GM13977 (cell line): Measurements from ENCODE around the gene TXNDC17.
"Not testable (repeated sequence)": the region's sequence is repeated elsewhere in the genome, so short reads cannot be mapped to it uniquely, and the experiment has no call there.

Experiments used
- DNase-seq: peaks from one replicate; pipeline ENCODE4 v3.0.0; 2012; ENCODE audit warnings: low spot score
- in situ Hi-C: fragments of 300-500 bp; cut with MboI; formaldehyde crosslinking; loops from one replicate; pipeline ENCODE4 v1.12.0; 2022; ENCODE audit warnings: low sequenced_read_pairs, low pct_unique_long_range_greater_than_20kb, mixed read lengths, inconsistent platforms; ENCODE audit not compliant: unreplicated experiment
- TF ChIP-seq, protein P1 (sequence below): IDR thresholded peaks from 2 replicates; pipeline ENCODE4 v1.5.1; 2012; ENCODE audit warnings: mild to moderate bottlenecking, control low read depth; ENCODE audit not compliant: insufficient read depth; ENCODE audit errors: extremely low read depth, missing control alignments

The TXNDC17 gene

DNA sequence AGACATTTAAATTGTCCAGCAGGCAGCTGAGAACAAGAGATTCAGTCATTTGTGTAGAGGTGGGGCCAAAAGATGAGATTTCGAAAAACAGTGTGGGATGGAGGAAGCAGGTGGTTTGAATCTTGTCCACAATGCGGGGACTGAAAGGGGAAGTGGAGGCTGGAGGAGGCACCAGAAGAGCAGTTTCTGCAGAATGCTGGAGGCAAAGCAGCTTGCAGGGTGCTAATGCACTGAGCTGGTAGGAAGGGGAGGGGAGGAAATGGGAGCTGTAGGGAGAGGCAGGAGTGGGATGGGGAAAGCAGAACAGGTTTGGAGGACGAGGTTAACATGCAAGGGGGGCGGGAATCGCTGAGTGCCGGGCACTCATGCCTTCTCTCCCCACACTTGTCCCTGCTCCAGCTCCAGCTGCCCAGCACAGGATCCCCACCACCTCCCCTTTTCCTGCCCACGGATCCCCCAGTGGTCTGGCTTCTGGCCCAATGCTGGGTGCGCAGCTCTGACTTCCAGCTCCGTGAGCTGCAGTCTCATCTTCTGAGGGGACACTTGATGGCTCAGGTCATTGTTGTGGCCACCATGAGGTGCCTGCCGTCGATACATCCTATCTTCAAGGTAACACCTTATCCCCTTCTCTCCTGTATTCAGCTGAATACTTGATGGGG is 20.1 kb downstream of the TXNDC17 start:
- in situ Hi-C loops: loop anchor here (10.0 to 25.0 kb wide), 2 partner anchors 176 to 344 kb away; partner anchors contain the start of gene TEKT1
- DNase-seq: peak; percentile 70
- TF ChIP-seq, protein P1, sequence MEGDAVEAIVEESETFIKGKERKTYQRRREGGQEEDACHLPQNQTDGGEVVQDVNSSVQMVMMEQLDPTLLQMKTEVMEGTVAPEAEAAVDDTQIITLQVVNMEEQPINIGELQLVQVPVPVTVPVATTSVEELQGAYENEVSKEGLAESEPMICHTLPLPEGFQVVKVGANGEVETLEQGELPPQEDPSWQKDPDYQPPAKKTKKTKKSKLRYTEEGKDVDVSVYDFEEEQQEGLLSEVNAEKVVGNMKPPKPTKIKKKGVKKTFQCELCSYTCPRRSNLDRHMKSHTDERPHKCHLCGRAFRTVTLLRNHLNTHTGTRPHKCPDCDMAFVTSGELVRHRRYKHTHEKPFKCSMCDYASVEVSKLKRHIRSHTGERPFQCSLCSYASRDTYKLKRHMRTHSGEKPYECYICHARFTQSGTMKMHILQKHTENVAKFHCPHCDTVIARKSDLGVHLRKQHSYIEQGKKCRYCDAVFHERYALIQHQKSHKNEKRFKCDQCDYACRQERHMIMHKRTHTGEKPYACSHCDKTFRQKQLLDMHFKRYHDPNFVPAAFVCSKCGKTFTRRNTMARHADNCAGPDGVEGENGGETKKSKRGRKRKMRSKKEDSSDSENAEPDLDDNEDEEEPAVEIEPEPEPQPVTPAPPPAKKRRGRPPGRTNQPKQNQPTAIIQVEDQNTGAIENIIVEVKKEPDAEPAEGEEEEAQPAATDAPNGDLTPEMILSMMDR: no peak

DNA sequence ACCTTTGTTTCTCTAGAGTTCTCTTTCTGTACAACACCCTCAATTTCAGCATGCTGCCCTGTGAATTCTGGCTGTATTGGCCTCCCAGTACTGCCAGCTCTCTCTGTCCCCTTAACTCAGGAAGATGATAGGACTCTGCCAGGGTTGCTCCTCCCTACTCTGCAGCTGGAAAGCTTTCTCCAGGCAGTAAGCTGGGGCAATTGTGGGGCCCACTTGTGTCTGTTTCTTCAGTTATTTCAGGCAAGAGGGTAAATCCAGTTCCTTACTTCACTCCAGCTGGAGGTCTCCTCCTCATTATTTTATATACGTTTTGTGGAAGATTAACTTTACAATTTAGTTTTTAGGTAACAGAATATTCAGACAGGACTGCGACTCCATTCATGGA is 20.6 kb downstream of the TXNDC17 start:
- no peak for DNase-seq
- in situ Hi-C loops: loop anchor here (10.0 to 25.0 kb wide), 2 partner anchors 176 to 343 kb away; partner anchors contain the start of gene TEKT1
- TF ChIP-seq, protein P1: no peak

DNA sequence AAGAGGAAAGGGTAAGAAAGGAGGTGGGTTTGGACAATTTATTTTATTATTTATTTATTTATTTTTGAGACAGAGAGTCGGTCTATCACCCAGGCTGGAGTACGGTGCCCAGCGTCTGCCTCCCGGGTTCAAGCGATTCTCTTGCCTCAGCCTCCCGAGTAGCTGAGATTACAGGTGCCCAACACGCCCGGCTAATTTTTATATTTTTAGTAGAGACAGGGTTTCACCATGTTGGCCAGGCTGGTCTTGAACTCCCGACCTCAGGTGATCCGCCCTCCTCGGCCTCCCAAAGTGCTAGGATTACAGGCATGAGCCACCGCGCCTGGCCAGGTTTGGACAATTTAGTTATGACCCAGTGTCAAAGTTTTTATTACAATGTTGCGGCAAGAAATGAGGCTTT is 22.3 kb downstream of the TXNDC17 start:
- in situ Hi-C loops: loop anchor here (10.0 to 25.0 kb wide), 2 partner anchors 174 to 342 kb away; partner anchors contain the start of gene TEKT1
- not testable (repeated sequence) for DNase-seq

DNA sequence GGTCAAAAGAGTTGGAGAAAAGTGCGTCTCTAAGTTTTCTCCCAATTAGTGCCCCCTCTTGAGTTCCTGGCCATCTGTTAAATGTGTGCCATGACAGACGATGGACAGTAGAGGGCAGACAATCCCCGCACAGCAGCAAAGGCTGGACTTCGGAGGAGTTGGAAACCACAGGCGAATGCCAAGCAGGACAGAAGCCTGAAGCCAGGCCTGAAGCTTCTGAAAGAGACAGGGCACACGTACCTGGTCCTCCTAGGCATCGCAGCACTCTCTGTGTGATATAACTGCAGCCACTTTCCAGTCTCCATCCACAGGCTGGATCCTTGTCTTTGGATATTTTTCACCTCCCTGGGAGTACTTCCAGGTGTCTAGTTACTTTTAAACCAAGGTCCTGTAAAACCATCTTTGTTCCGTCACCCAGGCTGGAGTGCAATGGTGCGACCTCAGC is 25.2 kb downstream of the TXNDC17 start:
- in situ Hi-C loops: loop anchor here (10.0 to 25.0 kb wide), 2 partner anchors 171 to 339 kb away; partner anchors contain the start of gene TEKT1
- TF ChIP-seq, protein P1: peak; percentile 95
- peak; percentile 78 for DNase-seq

DNA sequence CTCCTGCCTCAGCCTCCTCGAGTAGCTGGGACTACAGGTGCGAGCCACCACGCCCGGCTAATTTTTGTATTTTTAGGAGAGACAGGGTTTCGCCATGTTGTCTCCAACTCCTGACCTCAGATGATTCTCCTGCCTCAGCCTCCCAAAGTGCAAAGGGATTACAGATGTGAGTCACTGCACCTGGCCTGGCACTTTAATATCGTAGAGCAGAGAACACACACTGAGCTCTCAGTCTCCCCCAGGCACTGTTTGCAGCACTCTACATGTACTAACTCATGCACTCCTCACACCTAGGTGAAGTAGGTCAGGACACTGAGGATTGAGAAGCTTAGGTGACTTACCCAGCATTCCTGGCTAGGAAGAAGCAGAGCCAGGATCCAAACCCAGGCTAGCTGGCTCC is 25.7 kb downstream of the TXNDC17 start:
- in situ Hi-C loops: loop anchor here (10.0 to 25.0 kb wide), 2 partner anchors 171 to 338 kb away; partner anchors contain the start of gene TEKT1
- TF ChIP-seq, protein P1: no peak
- DNase-seq: no peak

DNA sequence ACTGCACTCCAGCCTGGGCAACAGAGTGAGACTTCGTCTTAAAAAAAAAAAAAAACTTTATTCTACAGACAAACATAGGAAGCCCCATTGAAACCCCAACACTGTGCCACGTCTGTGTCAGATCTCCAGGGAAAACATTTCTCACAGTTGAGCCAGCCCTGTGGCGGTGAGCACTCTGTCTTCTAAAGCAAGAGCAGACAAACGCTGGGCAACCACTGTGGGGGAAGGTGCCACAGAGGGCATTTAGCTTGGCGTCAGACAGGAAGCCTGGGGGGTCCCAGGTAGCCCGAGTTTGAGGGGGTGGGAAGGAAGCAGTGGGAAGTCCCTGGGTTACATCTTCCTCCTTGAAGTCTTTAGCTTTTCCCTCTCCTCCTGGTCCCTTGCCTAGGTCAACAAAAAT is 26.7 kb downstream of the TXNDC17 start:
- in situ Hi-C loops: loop anchor here (10.0 to 25.0 kb wide), 2 partner anchors 170 to 337 kb away; partner anchors contain the start of gene TEKT1
- no peak for DNase-seq
- TF ChIP-seq, protein P1: no peak

DNA sequence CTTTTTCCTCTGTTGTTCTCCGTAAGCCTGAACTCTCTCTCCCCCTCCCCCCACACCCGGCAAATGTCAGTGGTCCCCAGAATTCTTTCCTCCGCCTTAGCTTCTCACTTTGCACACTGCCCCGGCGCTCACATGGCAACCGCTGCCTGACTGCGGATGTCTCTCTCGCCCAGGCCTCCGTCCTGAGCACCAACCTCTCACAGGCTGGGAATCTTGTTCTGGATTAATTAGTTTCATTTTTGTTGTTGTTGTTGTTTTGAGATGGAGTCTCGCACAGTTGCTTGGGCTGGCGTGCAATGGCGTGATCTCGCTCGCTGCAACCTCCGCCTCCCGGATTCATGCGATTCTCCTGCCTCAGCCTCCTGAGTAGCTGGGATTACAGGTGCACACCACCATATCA is 27.4 kb downstream of the TXNDC17 start:
- TF ChIP-seq, protein P1: no peak
- in situ Hi-C loops: loop anchor here (10.0 to 25.0 kb wide), 2 partner anchors 169 to 337 kb away; partner anchors contain the start of gene TEKT1
- DNase-seq: no peak
